ENCODE data around the gene EXOSC7.
"Not testable (repeated sequence)": the region's sequence is repeated elsewhere in the genome, so short reads cannot be mapped to it uniquely, and the experiment has no call there.

EXOSC7 gene

DNA sequence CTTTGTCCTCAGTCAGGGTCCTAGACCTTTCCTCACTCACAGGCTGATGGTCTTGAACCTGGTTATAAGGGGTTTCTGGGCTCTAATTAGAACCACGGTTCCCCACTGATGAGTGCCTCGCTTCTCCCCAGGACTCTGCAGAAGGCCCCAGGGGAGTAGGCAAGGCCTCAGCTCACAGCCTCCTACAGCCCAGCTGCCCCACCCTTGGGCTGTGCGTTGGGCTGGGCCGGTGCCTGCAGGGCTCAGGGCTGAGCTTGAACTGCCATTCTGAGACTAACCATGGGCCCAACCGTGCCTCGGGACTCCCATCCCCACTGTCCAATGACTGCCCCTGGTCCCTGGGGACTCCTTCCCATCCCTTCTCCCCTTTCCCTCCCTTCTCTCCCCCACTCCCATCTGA lies 75.6 kb downstream of the EXOSC7 start:
- no peak for FAIRE-seq
- DNase-seq (ENCODE audit: insufficient read length, low spot score): no peak

DNA sequence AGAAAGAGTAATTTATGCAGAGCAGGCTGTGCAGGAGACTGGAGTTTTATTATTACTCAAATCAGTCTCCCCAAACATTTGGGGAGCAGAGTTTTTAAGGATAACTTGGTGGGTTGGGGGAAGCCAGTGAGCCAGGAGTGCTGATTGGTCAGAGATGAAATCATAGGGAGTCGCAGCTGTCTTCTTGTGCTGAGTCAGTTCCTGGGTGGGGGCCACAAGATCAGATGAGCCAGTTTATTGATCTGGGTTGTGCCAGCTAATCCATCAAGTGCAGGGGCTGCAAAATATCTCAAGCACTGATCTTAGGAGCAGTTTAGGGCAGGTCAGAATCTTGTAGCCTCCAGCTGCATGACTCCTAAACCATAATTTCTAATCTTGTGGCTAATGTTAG lies 77.8 kb downstream of the EXOSC7 start:
- FAIRE-seq; DNase-seq (ENCODE audit: insufficient read length, low spot score): not testable (repeated sequence)

DNA sequence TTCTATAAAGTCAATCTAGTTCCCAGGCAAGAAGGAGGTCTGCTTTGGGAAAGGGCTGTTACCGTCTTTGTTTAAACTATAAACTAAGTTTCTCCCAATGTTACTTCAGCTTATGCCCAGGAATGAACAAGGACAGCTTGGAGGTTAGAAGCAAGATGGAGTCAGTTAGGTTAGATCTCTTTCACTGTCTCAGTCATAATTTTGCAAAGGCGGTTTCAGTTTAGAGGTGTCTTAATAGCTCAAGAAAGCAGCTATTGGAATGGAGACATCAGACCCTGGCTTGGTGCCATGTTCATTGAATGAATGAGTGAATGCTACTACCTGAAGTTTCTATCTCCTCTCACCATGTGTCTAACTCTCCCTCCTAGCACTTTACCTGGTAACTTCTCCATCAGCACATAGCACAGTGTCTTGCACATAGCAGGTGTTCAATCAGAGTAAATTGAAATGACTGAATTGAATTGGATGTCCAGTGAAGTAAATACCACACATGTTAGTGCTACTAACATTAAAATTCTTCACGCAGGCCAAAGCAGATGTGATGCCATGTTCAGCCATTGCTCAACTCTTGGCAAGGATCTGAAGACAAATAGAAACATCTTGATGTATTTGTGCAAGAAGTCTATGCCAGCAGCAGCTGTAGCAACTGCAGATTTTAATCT lies 78.3 kb downstream of the EXOSC7 start:
- FAIRE-seq (no peak), DNase-seq (ENCODE audit: insufficient read length, low spot score) (no peak)

DNA sequence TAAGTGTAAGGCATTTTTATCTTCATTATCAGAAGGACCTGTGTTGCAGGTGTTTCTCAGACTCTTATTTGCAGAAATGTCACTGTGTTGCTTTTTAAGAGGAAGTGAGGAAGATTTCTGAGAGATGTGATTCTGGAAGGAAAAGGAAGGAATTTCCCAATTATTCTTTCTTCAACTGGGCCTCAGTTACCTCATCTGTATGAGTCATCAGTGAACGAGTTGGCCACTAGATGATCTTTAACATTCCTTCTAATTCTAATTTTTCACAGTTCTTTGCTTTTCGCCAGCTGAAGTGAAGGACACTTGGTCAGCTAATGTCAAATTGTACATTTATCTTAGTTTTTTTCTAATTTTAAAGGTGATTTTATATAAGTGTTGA lies 79.0 kb downstream of the EXOSC7 start:
- DNase-seq (ENCODE audit: insufficient read length, low spot score): no peak
- no peak for FAIRE-seq

DNA sequence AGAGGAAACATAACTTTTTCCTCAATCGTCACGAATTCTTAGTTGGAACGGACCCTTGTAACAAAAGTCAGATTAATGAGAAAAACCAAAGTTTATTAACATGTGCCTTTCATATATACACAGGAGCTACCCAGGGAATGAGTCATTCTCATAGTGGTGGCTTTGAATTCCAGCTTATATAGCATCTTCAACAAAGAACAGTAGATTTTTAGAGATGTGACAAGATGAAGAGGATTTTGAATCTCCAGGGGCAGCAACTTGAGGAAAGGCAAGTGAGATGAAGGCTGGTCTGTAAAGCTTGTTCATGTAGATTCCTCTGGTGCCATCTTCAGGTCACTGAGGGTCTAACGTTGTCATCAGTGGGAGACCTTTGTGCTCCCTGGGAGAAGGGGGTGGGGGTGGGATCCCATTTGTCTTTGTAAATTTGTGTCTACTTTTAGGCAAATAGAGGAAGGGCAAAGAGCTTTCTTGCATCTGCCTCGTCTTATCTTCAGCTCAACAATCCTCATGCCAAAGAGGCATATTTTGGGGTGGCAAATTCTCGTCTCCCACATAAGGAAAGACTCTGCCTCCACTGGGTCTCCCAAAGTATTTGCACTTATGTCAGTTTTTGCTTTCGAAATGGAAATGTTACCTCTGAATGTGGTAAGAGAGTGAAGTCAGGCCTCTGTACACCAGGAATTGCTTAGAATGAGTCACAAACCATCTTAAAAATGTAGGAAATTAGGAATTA lies 79.5 kb downstream of the EXOSC7 start:
- peak; percentile 70 for FAIRE-seq
- DNase-seq (ENCODE audit: insufficient read length, low spot score): no peak

DNA sequence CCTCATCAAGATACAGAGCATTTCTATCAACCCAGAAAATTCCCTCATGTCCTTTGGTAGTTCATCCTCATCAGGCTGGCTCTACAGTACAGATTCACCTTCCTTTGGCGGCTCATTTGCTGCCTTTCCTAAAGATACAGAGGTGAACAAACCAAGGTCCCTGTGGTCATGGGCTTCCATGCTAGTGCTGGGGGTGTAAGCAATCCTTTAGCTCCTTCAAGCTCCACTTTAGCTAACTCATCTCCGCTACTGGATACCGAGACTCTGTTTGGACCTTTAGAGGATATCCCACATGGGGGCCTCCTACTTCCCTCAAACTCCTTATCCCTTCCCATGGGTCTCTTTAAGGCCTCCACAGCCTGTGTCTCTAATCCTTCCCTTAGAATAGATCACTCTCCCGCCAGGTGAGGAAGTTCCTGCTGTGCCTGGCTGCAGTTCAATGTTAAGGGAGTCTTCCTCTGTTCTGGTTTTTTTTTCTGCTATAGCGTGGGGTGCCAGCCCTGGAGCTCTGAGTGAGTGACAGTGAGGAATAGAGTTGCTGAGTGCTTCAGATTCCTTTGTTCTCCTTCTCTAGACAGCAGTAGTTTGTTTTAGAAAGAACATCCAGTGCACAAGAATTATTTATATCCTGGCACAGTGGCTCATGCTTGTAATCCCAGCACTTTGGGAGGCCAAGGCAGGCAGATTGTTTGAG lies 80.7 kb downstream of the EXOSC7 start:
- no peak for FAIRE-seq
- no peak for DNase-seq (ENCODE audit: insufficient read length, low spot score)

DNA sequence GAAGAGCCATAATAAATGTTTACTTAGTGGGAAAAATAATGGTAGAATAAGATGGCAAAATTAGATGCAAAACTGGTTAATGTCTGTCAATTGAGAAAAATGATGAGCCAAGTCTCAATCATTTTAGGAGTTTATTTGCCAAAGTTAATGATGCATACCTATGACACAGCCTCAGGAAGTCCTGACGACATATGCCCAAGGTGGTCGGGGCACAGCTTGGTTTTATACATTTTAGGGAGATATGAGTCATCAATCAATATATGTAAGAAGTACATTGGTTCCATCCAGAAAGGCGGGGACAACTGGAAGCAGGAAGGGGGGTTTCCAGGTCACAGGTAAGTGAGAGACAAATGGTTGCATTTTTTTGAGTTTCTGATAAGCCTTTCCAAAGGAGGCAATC lies 81.5 kb downstream of the EXOSC7 start:
- FAIRE-seq: no peak
- no peak for DNase-seq (ENCODE audit: insufficient read length, low spot score)

DNA sequence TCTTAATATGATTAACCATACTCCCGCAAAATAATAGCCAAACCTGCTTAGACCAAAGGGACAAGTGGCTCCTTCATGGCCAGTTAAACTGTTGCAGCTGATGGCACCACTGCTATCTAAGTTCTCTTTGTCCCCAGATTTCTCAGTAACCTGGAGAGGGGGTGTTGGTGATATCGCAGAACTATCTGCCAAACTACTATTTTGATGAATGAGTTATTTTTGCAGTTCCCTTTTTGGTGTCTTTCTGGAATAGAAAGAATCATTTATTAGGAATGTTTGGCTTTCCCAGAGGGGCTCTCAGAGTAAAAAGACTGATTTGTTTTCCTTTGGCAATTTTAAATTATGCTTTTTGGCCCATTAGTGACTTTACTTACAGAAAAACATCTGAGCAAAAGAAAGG lies 83.1 kb downstream of the EXOSC7 start:
- FAIRE-seq (no peak), DNase-seq (ENCODE audit: insufficient read length, low spot score) (no peak)

DNA sequence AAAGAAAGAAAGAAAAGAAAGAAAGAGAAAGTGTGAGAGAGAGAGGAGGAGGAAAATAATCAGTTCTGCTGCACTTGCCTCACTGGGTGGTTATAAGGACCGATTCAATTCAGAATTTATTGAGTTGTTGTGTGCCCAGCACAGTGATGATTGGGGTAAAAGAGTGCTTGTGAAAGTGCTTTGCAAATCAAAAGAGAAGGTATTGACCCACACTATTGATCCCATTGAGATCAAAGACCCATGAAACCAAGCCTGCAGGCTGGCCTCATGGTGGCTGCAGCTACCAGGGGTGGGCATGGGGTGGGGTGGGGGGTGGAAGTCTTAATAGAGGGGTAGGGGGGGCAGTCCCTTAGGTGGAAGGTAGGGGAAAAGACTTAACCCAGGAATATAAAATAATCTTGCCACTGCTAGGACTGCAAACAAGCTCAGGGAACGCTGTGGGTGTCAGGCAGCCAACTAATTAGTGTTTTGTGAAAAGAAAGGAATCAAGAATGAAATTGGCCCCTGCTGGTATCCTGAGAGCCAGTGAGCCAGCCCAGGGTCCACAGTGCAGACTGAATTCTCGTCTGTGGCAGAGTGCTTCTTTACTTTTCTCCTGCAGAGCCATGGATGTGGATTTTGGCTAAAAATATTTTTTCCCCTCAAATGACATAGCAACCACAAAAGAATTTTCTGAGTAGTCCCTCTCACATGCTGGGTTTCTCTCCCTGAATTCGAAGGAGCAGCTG lies 84.3 kb downstream of the EXOSC7 start:
- FAIRE-seq: no peak
- no peak for DNase-seq (ENCODE audit: insufficient read length, low spot score)
